Endothelial cell (in vitro differentiated cells): Measurements from ENCODE around the gene MED15. TPM values are rescaled to one million over a fixed set of nuclear protein-coding genes. Genes with fewer than 3 reads are reported as not detected.

Experiments used
- DNase-seq: peaks from one replicate; pipeline ENCODE4 v3.0.0; 2021; ENCODE audit warnings: low spot score
- H3K27ac Mint-ChIP-seq: one replicate; pipeline ENCODE4 v1.8.0; 2021; ENCODE audit warnings: mixed read lengths, inconsistent platforms; ENCODE audit not compliant: unreplicated experiment
- H3K27me3 Mint-ChIP-seq: one replicate; pipeline ENCODE4 v1.8.0; 2021; ENCODE audit warnings: mild to moderate bottlenecking, moderate library complexity, mixed read lengths, inconsistent platforms; ENCODE audit not compliant: unreplicated experiment
- H3K36me3 Mint-ChIP-seq: one replicate; pipeline ENCODE4 v1.8.0; 2021; ENCODE audit warnings: mild to moderate bottlenecking, low read depth, mixed read lengths, inconsistent platforms; ENCODE audit not compliant: unreplicated experiment
- H3K4me1 Mint-ChIP-seq: one replicate; pipeline ENCODE4 v1.8.0; 2021; ENCODE audit warnings: mild to moderate bottlenecking, mixed read lengths, inconsistent platforms; ENCODE audit not compliant: unreplicated experiment
- H3K4me3 Mint-ChIP-seq: one replicate; pipeline ENCODE4 v1.8.0; 2021; ENCODE audit warnings: mild to moderate bottlenecking, mixed read lengths, inconsistent platforms; ENCODE audit not compliant: unreplicated experiment
- H3K9me3 Mint-ChIP-seq: one replicate; pipeline ENCODE4 v1.8.0; 2021; ENCODE audit warnings: mixed read lengths, inconsistent platforms; ENCODE audit not compliant: unreplicated experiment
- CTCF ChIP-seq: fragments of 200-600 bp; sonication (generic); IDR thresholded peaks from one replicate; pipeline ENCODE4 v1.5.0; 2021; ENCODE audit warnings: antibody characterized with exemption; ENCODE audit not compliant: unreplicated experiment
- total RNA-seq: library from RNA; stranded (reverse); fragmentation: NEBNext Ultra II Directional; extraction: Animal tissue kit (Norgen Biotek cat#: 25700); gene quantifications from one replicate; pipeline ENCODE4 v1.2.1, GENCODE V29; 2021; ENCODE audit not compliant: unreplicated experiment

The MED15 gene
- total RNA-seq, 1 donor from 2014 or later: 165 TPM

DNA sequence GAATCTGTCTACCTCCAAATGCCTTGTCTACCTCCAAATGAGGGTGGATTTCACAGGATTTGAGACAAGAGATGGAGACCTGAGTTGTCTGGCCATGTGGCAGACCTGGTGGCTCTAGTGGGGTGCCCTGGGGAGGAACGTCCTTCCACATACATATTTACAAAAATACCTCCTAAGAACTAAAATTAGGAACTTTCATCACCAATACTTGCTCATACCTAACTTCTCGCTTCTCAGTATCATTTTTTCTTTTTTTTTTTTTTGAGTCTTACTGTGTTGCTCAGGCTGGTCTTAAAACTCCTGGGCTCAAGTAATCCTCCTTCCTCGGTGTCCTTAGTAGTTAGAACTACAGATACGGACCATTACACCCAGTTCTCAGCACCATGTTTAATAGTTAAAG, 117.9 kb downstream of the MED15 start:
- Mint-ChIP-seq H3K36me3 (no peaks in the 10 kb centered on the region), H3K4me3 (no peak overlapping the region), H3K9me3 (no peaks in the 10 kb centered on the region), H3K27me3 (no peaks in the 10 kb centered on the region), H3K27ac (no peak overlapping the region), H3K4me1 (no peaks in the 10 kb centered on the region)
- no peak for DNase-seq
- TF ChIP-seq CTCF: no peak

- H3K27me3 Mint-ChIP-seq: no peaks in the 10 kb centered on the region
These were observed 119.4 kb downstream of the MED15 start for GRCh38 chr22:20626811-20627210.

GRCh38 chr22:20627432-20627831, 120.0 kb downstream of the MED15 start:
- Mint-ChIP-seq H3K4me3 (no peak overlapping the region), H3K27me3 (no peaks in the 10 kb centered on the region), H3K9me3 (no peaks in the 10 kb centered on the region), H3K4me1 (no peaks in the 10 kb centered on the region), H3K36me3 (no peaks in the 10 kb centered on the region), H3K27ac (no peak overlapping the region)
- no peak for TF ChIP-seq CTCF
- no peak for DNase-seq

More at GRCh38 chr22:20626811-20627210, 119.4 kb downstream of the MED15 start:
- Mint-ChIP-seq H3K9me3 (no peaks in the 10 kb centered on the region), H3K4me1 (no peaks in the 10 kb centered on the region), H3K27ac (no peak overlapping the region), H3K4me3 (no peak overlapping the region), H3K36me3 (no peaks in the 10 kb centered on the region)
- no peak for DNase-seq
- no peak for TF ChIP-seq CTCF

GRCh38 chr22:20628081-20628939, 120.9 kb downstream of the MED15 start:
- H3K4me1 Mint-ChIP-seq: no peaks in the 10 kb centered on the region
- H3K9me3 Mint-ChIP-seq: no peaks in the 10 kb centered on the region
- H3K4me3 Mint-ChIP-seq: no peak overlapping the region
- no peaks in the 10 kb centered on the region for H3K27me3 Mint-ChIP-seq
- no peak overlapping the region for H3K27ac Mint-ChIP-seq
- TF ChIP-seq CTCF: no peak
- no peaks in the 10 kb centered on the region for H3K36me3 Mint-ChIP-seq
- no peak for DNase-seq

DNA sequence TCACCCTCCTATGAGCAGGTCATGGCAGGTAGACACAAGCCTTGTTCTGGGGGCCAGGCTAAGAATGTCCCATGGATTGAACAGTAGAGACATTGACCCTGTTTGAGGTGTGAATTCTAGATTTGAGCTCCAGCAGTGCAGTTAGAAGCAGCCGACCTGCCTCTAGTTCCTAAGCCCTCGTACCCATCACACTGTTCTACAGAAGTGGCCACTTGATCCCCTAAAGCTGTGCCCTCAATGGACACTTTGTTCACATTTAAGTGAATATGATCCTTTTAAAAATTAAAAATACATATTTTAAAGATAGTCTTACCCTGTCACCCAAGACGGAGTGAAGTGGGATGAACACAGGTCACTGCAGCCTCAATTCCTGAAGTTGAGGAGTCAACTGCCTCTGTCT, 122.0 kb downstream of the MED15 start:
- DNase-seq: no peak
- no peaks in the 10 kb centered on the region for H3K4me1 Mint-ChIP-seq
- no peak overlapping the region for H3K4me3 Mint-ChIP-seq
- H3K36me3 Mint-ChIP-seq: no peaks in the 10 kb centered on the region
- H3K9me3 Mint-ChIP-seq: no peaks in the 10 kb centered on the region
- no peak overlapping the region for H3K27ac Mint-ChIP-seq
- no peaks in the 10 kb centered on the region for H3K27me3 Mint-ChIP-seq
- no peak for TF ChIP-seq CTCF
